HG02678 (cell line): Measurements from ENCODE around the gene TRIM31.
"Not testable (repeated sequence)": the region's sequence is repeated elsewhere in the genome, so short reads cannot be mapped to it uniquely, and the experiment has no call there.

Experiments used
- ATAC-seq: cut with Tn5 transposase; IDR thresholded peaks from one replicate; pipeline ENCODE4 v1.9.1; 2021; ENCODE audit warnings: mild to moderate bottlenecking, moderate library complexity; ENCODE audit not compliant: unreplicated experiment

Gene TRIM31

DNA sequence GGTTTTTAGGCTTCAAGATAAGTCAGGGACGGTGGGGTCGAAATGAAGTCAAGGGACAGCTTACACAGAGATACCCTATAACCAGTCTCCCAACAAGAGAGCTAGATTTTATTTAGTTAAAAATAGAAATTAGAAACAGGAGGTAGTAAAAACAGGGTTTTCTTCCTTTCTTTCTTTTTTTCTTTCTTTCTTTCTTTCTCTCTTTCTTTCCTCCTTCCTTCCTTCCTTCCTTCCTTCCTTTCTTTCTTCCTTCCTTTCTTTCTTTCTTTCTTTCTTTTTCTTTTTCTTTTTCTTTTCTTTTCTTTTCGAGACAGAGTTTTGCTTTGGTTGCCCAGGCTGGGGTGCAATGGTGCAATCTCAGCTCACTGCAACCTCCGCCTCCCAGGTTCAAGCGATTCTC, 5.8 kb upstream of the TRIM31 start:
- not testable (repeated sequence) for ATAC-seq

DNA sequence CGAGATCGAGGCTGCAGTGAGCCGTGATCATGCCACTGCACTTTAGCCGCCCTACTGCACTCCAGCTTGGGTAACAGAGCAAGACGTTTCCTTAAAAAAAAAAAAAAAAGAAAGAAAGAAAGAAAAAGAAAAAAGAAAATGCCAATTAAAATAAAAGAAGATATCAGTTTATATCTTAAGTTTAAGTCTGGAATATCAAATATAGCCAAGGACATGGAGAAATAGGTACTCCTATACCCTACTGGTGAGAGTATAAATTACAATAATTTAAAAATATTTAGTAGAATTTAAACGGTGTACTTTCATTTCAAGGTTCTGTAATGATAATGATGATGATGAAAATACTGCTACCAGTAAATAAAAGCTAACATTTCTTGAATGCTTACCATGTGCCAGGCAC, 3.8 kb upstream of the TRIM31 start:
- no peak for ATAC-seq

DNA sequence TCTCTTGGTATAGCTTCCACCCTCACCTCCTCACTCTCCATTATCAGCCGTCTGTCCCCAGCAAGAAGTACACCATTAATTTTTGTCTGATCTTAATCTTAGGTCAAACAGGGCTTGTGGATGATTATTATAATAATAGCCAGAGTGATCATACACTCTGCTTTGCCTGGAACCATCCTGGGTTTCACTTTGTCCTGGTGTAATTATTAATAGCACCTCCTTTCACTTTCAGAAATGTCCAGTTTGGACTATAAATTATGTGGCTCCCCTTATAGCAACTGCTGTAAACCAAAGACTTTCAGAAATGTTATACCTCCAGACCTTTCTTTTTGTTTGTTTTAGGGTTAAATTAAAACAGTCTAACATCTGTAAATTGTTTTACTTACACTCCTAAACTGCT, 951 bp upstream of the TRIM31 start:
- ATAC-seq: no peak

DNA sequence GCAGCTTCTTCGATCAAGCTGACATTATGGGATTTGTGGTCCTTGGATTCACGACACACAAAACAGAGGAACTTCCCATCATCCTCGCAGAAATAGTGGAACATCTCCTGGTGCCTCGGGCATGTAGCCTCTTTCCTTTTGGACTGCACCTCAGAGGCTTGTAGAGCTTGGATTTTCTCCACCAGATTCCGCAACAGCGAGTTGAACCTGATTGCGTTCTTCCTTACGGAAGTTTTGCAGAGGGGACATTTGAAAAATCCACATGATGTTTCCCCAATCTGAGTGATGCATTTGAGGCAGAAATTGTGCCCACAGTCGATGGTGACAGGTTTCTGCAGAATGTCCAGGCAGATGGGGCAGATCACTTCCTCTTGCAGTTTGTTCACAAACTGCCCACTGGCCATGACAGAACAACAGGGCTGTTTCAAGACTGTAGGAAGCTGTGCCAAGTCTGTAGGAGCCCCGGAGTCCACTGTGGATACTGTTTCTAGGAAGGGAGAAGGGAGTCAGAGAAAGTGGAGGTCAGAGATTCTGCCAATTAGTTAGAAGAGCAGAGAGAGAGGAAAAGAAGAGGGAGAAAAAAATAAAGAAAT, 392 bp downstream of the TRIM31 start:
- ATAC-seq: no peak

DNA sequence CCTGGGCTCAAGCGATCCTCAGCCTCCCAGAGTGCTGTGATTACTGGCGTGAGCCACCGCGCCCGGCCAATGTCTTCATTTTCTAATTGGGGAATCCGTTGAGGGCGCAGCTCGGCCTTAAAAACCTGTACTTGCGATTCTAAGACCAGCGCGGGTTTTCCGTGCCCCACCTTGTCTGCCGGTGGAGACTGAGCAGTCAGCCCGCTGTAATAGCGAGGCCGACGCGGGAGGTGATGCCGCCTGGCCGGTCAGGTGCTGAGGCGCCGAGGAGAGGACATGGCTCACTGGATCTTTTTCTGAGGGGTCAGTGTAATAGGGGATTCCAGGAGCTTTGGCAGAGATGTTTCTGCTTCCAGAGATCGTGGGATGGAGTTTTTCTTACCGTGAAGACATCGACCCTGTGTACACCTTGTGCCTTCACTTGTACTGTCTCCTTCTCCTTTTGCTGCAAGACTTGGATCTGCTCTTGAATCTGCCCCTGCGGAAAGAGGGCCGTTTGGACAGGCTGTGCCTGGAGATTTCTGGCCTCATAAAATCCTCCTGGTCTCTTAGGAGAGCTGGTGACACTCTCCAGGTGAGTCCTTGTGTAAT, 1.5 kb downstream of the TRIM31 start:
- ATAC-seq: no peak

DNA sequence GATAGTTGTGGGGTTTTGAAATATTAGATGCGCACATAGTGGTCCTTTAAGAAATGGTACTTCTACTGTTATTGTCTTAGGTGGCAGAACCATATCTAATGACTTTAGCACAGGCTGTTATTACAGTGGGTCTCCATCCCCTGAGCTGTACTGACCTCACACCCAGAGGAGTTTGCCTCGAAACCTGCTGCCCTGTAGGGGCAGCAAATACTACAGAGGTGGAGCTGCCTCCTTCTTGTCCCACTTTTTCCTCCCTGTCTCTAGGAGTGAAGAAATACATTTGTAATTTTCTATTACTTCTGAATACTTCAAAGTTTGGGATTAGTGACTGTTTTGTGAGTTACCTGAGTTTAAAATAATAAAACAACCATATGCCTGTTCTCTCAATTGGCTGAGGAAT, 8.2 kb downstream of the TRIM31 start:
- no peak for ATAC-seq

DNA sequence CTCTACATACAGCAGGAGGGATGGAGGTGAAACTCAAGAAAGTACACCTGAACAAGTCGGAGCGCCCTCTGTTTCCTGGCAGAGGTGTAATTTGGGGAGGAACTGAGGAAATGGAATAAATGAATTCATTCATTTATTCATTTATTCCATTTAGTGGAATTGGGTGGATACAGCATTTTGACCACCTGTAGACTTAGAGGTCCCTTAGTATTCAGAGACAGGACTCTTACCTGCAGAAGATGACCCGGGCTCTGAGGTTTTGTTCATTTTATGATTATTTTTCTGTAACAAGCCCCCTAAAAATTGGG, 9.1 kb downstream of the TRIM31 start:
- no peak for ATAC-seq

DNA sequence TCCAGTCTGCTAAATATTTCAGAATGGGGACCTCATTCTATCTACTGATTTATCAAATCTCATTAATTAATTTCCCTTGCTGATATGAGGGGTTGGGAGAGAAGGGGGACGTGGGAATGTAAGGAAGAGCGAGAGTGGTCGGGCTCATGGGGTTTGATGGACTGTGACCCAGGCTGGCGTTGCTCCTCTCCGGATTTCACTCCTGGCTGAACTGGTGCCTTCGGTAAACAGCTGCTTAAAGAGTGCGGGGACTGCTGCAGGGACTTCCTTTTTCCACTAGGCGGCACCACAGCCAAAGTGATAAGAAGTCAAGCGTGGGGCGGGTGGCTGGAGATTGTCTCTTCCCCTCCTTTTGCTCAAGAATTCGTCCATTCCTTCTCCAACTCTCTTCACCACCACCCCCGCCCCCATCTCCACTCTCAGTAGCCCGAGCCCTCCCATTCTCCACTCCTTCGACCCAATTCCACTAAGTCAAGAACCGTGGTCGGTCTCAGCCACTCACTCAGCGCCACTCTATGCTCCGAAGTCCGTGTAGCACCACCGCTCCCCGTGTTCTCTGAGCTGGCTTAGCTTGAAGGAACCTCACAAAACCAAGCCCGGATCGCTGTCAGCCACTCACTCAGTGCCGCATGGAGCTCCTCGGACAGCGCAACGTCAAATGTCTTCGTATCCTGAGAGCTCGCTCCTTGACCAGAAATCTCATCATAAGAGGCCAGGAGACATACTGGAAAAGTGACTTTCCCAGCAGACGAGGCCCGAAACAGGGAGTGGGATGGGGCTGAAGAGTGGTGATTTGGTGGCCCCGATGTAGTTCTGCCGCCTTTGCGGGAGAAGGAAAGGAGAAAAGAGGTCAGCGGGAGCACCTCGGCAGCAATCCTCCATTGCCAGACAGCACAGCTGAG, 9.7 kb downstream of the TRIM31 start:
- ATAC-seq: peak; percentile 59

DNA sequence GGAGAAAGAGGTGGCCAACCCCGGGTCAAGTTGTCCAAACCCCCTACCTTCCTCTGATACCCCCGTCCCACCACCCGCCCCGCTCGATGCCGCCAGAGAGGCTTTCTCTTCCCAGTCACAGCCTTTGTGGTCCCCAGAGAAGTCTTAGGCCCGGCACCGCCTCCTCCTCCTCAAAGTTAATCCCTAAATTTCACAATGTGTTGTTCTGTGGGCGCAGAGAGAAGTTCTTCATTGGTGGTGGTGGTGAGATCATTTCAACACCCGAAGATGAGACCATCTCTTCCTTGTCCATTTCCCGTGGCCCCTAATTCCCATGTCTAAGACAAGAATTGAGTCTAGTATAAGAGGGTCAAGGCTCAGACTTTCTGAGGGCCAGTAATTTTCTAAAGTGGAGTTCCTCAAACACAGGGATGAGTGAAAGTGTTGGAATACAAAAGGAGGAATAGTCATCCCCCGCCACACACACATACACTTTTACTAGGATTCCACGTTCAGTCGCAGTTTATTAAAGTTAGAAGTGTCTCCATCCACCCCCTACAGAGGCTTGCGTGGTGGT, 10.4 kb downstream of the TRIM31 start:
- no peak for ATAC-seq

DNA sequence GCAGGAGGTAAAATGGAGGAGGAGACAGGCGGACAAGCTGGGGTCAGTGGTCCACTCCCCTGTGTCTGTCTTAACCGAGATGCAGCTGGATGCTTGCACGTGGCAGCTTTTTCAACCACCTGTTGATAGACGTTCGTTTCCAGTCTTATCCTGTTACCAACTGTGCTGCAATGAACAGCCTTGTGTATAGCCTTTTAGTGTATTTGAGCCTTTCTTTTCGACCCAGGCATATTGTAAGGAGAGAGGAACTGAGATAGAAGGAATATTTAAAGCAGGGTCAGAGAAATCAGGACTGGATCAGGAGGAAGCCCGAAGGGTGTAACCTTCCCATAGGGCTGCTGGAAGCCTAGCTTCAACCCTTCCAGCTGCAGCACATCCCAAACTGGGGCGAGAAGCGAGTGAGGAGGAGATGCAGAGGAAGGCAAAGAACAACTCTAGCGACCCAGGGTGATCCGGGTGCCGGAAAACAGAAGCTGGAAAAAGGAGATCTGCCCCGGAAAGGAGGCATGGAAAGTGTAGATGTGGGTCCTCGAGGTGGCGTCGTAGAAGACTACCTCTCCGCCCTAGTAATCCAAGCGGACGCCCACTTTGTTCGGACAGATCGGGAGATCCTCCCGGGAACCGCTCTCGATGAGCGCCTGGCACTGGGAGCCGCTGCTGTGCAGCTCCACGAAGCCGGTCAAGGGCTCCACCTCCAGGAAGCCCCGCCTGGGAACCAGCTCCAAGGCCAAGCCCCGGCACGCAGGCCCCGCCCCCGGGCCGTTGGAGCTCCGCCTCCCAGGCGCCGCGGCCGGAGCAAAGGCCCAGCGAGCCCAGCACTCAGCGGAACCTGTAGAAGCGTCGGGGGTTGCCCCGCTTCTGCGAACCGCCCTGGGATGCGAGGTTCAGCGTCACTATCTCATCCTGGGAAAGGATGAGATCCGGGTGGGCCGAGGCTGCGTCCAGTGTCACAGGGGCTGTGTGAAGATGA, 11.2 kb downstream of the TRIM31 start:
- ATAC-seq: peak; percentile 64

DNA sequence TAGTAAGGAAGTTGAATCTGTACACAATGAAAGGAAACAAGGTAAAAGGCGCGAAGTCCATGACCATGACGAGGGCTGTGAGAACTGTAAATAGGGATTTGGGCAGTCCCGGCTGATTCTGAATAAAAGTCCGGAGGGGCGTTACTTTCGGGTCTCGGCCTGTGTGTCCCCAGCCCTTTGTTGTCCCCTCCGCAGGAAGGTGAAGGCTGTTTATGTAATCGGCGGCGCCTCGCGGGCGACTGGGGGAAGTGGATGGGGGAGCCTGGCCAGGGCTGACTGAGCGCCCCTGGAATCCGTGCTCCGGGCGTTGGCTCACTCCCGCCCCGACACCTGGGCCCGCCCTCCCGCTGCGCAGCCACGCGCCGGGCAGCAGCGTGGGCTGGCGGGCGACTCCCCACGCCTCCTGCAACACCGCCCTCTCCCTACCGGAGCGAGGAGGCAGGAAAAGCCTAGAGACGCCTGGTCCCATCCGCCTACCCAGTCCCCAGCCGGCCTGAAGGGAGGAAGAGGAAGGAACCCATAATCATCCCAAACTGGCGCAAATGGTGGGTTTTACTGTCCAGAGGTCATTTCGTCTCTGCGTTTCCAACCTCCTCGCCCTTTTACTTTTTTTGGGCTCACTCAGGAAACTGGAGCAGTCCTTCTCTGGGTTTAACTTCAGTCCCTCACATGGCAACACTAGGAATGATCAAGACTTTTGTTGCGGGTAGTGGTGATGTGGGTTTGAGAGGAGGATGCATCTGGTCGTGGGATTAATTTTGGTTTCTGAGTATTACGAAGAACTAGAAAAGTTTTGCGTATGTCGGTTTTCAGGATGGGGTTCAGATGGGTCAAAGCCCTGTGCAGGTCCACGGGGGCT, 12.1 kb downstream of the TRIM31 start:
- ATAC-seq: no peak

DNA sequence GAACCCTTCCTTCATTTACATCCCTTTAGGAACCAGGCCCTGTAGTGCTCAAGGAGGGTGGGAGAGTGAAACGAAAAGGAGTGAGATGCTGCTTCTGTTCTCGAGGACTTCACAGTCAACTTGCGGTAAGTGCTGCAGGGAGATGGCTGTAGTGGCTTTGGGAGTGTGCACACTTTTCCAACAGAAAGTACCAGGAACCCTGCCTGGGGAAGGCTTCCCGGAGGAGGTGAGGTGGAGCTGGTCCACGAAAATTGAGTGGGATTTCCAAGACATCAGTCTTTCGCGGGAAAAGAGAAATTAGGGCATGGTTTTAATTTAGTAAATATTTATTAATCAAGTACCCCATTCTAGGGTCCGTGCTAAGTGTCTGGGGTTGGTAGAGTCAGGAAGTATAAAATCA, 12.7 kb downstream of the TRIM31 start:
- no peak for ATAC-seq

DNA sequence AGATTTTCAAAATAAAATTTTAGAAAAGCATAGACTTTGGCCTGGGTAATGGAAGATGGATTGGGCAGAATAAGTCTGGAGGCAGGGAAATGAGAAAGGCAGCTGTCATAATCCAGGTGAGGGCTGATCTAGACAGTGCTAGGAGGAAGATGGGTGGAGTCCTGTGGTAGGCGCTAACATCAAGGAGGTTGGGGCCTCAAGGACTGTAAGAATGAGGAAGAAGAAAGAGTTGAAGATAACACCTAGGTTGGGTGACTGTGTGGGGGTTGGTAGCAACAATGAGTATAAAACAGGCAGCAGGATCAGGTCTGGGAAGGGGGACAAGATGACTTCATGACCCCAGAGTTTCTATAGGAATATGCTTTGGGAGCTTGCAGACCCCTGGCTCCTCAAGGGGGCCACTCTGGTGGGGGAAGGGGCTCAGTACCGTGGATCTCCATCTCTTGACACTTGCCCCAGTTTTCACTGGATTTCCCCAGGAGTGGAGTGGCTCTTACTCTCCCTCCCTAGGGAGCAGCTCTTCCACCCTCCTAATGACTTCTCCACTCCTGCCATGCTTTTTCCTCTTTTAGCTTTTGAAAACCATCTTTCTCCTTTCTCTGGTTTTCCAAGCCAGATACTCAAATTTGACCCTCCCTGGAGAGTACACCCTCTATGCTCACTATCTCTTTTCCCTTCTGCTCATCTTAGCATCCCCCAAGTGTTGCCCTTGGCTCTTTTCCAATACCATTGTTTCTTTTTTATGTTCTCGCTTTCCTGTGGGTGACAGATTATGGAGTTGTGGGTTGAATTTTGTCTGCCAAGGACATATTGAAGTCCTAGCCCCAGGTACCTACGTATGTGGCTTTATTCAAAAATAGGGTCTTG, 14.8 kb downstream of the TRIM31 start:
- ATAC-seq: no peak

DNA sequence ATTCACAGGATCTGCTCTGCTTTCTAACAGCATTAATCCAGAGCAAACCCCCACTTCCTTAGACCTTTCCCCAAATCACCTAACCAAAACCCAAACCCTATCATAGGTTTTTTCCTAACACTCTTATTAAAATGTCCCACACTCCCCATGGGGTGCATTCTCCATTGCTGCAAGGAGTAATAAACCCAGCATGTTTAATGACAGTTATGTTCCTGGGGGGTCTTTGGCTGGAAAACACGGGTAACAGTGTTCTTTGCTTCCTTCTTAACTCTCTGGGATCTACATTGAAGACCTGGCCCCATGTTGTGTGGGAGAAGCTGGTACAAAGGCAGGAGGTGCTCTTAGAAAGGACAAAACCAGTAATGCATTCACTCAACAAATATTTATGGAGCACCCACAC, 16.1 kb downstream of the TRIM31 start:
- no peak for ATAC-seq

DNA sequence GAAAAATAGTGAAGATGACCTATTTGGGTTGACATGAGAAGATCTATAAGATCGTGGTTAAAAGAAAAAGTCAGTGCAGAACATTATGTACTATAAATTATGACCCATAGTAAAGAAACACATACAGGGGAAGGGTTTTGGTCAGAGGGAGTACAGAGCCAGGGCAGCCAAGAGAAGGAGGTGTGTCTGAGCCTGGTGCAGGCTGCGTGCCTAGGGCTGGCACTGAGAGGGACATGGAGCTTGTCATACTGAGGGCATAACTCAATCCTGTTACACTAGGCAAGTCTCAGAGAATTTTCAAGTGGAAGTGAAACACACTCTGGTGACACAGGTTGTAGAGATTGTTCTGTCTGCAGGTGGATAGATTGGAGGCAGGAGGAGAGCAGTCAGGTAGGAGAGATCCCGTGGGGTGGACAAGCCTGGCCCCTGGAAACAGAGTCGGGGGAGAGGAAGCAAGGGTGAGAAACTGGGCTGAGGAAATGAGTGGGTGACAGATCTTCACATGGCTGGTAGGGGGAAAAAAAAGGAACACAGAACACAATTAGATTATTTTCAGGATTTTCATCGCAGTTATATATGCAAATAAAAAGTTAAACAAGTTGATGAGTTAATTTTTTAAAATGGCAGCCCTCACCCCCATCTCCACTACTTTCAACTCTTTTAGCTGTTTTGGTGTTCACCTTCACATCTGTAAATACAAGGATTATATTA, 18.8 kb downstream of the TRIM31 start:
- ATAC-seq: no peak

DNA sequence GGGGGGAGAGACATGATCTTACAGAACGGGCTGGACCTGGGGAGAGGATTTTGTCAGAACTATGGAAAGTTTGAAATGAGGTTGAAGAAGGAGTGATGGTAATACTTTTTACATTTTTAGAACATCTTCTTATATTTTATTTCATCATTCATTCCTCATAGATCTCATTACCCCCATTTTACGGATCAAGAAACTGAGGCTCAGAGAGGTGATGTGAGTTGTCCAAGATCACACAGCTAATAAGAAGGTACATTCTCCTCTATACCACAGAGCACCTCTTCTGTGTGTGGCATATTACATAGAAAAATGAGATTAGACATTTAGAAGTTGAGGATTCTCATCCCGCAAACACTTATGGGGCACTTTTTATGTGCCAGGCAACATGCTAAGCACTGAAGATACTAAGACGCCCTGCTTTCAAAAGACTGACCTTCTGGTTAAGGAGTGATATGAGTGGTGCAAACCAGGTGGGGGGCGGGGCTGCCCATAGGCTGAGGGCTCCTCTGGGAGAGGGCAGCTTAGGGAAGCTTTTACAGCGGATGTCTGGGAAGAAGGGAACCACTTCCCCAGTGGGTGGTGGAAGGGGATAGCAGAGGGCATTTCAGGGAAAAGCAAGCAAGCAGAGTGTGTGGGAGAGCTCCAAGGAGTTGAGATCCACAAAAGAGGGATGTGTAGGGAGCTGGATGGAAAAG, 19.9 kb downstream of the TRIM31 start:
- no peak for ATAC-seq

DNA sequence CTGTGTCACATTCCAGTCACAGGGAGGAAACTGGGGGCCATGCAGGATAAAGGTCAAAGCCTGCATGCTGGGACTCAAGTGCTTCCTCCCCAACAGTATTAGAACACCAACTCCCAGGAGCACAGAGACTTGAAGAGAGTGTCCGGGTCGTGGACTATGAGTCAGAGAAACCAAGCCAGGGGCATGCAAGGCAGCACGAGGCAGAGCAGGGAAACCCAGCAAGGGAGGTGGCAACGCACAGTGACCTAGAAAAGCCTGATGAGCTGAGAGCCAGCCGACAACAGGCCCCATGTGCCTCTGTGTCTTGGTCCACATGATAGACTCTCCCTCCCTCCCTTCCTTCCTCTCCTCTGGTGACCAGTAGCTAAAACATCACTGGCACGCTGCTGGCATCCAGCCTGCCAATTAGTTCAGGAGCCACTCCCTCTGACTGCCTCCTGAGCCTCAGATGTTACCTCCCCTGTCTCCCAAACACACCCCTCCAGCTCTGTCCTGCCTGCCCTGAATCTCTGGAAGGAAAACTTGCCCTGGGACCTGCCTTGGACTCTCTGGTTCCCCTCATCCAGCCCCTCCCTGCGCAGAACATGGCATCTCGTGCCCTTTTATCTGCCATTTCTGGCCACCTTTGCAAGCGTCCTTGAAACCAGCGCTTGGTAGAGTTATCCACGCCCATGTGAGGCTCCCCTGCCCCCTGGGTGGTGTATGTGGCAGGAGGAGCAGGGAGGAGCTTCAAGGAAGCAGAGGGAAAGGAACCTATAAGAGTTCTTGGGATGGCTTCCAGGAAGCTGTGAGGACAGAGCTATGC, 21.1 kb downstream of the TRIM31 start:
- no peak for ATAC-seq
